ENCODE data around the gene ALDH1L2. TPM values are rescaled to one million over a fixed set of nuclear protein-coding genes. Genes with fewer than 3 reads are reported as not detected.

Gene ALDH1L2
- total RNA-seq, 1 donor from 2014 or later, result 68.9 TPM

DNA sequence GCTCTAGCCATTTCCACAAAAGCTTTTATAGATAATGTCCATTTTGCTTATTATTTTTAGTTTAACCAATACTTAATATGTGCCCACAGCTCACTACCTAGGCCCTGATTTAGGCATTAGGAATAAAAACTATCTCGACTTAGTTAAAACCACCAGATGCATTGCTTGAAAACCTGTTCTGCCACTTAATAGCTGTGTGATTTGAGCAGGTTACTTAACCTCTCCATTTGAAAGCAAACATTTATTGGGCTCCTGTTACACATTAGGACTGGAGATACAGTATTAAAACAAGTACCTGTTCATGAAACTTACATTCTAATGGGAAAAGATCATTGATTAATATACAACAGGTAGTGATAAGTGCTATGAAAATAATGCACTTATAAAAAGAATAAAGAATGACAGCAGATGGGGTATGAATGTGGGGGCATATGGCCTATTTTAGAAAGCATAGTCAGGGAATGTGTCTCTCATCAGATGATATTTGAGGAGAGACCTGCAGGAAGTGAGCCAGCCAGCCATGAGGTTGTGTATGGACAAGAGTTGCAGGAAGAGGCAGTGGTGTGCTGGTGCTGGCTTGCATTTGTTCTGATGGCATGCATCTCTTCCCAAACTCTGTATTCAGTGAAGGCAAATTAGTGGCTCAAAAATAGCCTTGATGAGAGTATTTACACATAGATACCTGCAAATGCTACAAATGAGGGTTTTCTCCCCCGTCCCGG is 63.9 kb downstream of the ALDH1L2 start:
- Histone ChIP-seq H3K36me3 (peaks cover 2 to 12% of the 10 kb centered on the region in 2 donors), H3K27ac (no peak overlapping the region), H3K9me3 (no peaks in the 10 kb centered on the region), H3K4me3 (no peak overlapping the region), H3K4me1 (peaks cover 0 to 12% of the 10 kb centered on the region in 2 donors), H3K27me3 (no peaks in the 10 kb centered on the region)
- intact Hi-C loops (cut with DNase I), result no loop called here
- no peak for DNase-seq (ENCODE audit: low spot score in 2 of 2)
- TF ChIP-seq, protein P1, sequence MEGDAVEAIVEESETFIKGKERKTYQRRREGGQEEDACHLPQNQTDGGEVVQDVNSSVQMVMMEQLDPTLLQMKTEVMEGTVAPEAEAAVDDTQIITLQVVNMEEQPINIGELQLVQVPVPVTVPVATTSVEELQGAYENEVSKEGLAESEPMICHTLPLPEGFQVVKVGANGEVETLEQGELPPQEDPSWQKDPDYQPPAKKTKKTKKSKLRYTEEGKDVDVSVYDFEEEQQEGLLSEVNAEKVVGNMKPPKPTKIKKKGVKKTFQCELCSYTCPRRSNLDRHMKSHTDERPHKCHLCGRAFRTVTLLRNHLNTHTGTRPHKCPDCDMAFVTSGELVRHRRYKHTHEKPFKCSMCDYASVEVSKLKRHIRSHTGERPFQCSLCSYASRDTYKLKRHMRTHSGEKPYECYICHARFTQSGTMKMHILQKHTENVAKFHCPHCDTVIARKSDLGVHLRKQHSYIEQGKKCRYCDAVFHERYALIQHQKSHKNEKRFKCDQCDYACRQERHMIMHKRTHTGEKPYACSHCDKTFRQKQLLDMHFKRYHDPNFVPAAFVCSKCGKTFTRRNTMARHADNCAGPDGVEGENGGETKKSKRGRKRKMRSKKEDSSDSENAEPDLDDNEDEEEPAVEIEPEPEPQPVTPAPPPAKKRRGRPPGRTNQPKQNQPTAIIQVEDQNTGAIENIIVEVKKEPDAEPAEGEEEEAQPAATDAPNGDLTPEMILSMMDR (IDR thresholded peaks at IDR 0.05), result no peak

GRCh38 chr12:105018776-105019175 is 65.5 kb downstream of the ALDH1L2 start:
- intact Hi-C loops (cut with DNase I), result no loop called here
- DNase-seq (ENCODE audit: low spot score in 2 of 2), result no peak
- Histone ChIP-seq H3K36me3 (peaks cover 2 to 16% of the 10 kb centered on the region in 2 donors), H3K9me3 (no peaks in the 10 kb centered on the region), H3K4me1 (no peaks in the 10 kb centered on the region), H3K27me3 (no peaks in the 10 kb centered on the region), H3K4me3 (no peak overlapping the region), H3K27ac (no peak overlapping the region)
- TF ChIP-seq, protein P1 (IDR thresholded peaks at IDR 0.05), result no peak

- Histone ChIP-seq H3K4me3 (no peak overlapping the region), H3K4me1 (no peaks in the 10 kb centered on the region), H3K27ac (no peak overlapping the region), H3K36me3 (peaks cover 9 to 23% of the 10 kb centered on the region in 2 donors), H3K9me3 (no peaks in the 10 kb centered on the region), H3K27me3 (no peaks in the 10 kb centered on the region)
- intact Hi-C loops (cut with DNase I), result no loop called here
- no peak for DNase-seq (ENCODE audit: low spot score in 2 of 2)
- TF ChIP-seq, protein P1 (IDR thresholded peaks at IDR 0.05), result no peak
These were observed 66.2 kb downstream of the ALDH1L2 start for GRCh38 chr12:105018012-105018411.

DNA sequence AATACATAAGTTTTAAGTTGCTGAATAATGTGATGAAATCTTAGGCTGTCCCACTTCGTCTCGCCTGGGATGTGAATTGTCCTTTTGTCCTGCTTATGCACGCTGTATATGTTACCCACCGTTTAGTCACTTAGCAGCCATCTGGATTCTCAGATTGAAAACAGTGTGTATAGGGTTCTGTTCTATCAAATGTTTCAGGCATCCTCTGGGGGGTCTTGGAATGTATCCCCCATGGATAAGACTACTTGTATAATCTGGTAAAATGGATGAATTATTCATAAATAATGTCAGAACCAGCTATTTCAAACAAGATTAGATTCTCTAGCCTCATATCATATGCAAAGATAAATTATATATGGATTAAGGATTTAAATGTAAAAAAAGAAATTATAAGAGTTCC is 68.7 kb downstream of the ALDH1L2 start:
- H3K36me3 ChIP-seq, result peaks cover 10 to 35% of the 10 kb centered on the region in 2 donors
- no peaks in the 10 kb centered on the region for H3K4me1 ChIP-seq
- H3K4me3 ChIP-seq, result no peak overlapping the region
- no peaks in the 10 kb centered on the region for H3K27me3 ChIP-seq
- TF ChIP-seq, protein P1 (IDR thresholded peaks at IDR 0.05), result no peak
- no peak for DNase-seq (ENCODE audit: low spot score in 2 of 2)
- intact Hi-C loops (cut with DNase I), result no loop called here
- no peak overlapping the region for H3K27ac ChIP-seq
- H3K9me3 ChIP-seq, result no peaks in the 10 kb centered on the region

DNA sequence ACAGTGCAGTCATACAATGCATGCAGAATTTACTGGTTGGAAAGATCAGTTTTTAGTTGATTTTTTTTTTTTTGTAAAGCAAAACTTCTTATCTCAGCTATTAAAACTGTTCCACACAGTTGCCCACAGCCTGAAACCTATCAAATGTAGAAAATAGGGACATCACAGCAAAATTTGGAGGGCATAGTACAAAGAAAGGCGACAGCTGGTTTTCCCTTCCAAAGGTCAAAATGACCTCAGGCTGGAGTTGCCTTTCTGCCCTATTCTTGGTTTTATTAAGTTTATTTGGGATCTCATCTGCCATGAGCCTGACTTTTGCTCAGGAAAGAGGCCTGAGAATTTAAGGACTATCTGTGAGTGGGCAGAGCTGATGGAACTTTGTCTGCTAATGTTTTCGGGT is 69.7 kb downstream of the ALDH1L2 start:
- Histone ChIP-seq H3K4me3 (no peak overlapping the region), H3K36me3 (peaks cover 10 to 36% of the 10 kb centered on the region in 2 donors), H3K27ac (no peak overlapping the region), H3K4me1 (no peaks in the 10 kb centered on the region), H3K9me3 (peaks cover 0 to 5% of the 10 kb centered on the region in 2 donors), H3K27me3 (no peaks in the 10 kb centered on the region)
- no peak for DNase-seq (ENCODE audit: low spot score in 2 of 2)
- intact Hi-C loops (cut with DNase I), result no loop called here
- TF ChIP-seq, protein P1 (IDR thresholded peaks at IDR 0.05), result no peak
